Loucy (cell line): ENCODE measurements around the gene GRHPR.

Experiments used
- H2AFZ ChIP-seq: fragments of 200-600 bp; sonication (generic); 2 replicates; pipeline ENCODE4 v1.6.0; 2016; ENCODE audit warnings: antibody characterized with exemption, mild to moderate bottlenecking, low read length, moderate library complexity
- H3F3A ChIP-seq: fragments of 200-600 bp; 2 replicates; pipeline ENCODE4 v1.6.0; 2016; ENCODE audit warnings: antibody characterized with exemption, low read depth, mild to moderate bottlenecking
- H3K27me3 ChIP-seq: fragments of 200-600 bp; sonication (generic); 2 replicates; pipeline ENCODE4 v1.6.1; 2014; ENCODE audit warnings: low read length, mild to moderate bottlenecking; ENCODE audit not compliant: insufficient read depth, poor library complexity, severe bottlenecking
- H3K36me3 ChIP-seq: fragments of 200-600 bp; sonication (generic); 2 replicates; pipeline ENCODE4 v1.6.1; 2016; ENCODE audit warnings: low read length; ENCODE audit not compliant: insufficient read depth
- H3K4me1 ChIP-seq: fragments of 200-600 bp; sonication (generic); 2 replicates; pipeline ENCODE4 v1.5.1; 2014; ENCODE audit warnings: low read length, mild to moderate bottlenecking; ENCODE audit not compliant: insufficient read depth, poor library complexity, severe bottlenecking
- H3K4me2 ChIP-seq: fragments of 200-600 bp; sonication (generic); 2 replicates; pipeline ENCODE4 v1.6.0; 2014; ENCODE audit warnings: antibody characterized with exemption, low read length, low read depth, mild to moderate bottlenecking; ENCODE audit not compliant: poor library complexity, severe bottlenecking
- H3K4me3 ChIP-seq: fragments of 200-600 bp; sonication (generic); 2 replicates; pipeline ENCODE4 v1.5.1; 2014; ENCODE audit warnings: low read length, mild to moderate bottlenecking, mixed read lengths; ENCODE audit not compliant: poor library complexity, severe bottlenecking
- H3K79me2 ChIP-seq: fragments of 200-600 bp; sonication (generic); 2 replicates; pipeline ENCODE4 v1.6.1; 2014; ENCODE audit warnings: low read length; ENCODE audit not compliant: insufficient read depth
- H3K9ac ChIP-seq: fragments of 200-600 bp; sonication (generic); 2 replicates; pipeline ENCODE4 v1.6.0; 2014; ENCODE audit warnings: mild to moderate bottlenecking, low read depth, low read length, moderate library complexity; ENCODE audit not compliant: poor library complexity, severe bottlenecking
- H3K9me2 ChIP-seq: fragments of 200-600 bp; sonication (generic); replicated peaks from 2 replicates; pipeline ENCODE4 v1.6.1; 2016; ENCODE audit warnings: low read depth, low read length, mixed read lengths
- H3K9me3 ChIP-seq: fragments of 200-600 bp; sonication (generic); 2 replicates; pipeline ENCODE4 v1.6.1; 2014; ENCODE audit warnings: mild to moderate bottlenecking, antibody characterized with exemption, low read length, low read depth; ENCODE audit not compliant: insufficient read depth
- H4K20me1 ChIP-seq: fragments of 200-600 bp; sonication (generic); 2 replicates; pipeline ENCODE4 v1.6.0; 2014; ENCODE audit warnings: antibody characterized with exemption, low read length, mild to moderate bottlenecking; ENCODE audit not compliant: insufficient read depth, poor library complexity, severe bottlenecking
- EZH2phosphoT487 ChIP-seq: fragments of 200-600 bp; IDR thresholded peaks from 2 replicates; pipeline ENCODE4 v1.6.1; 2018; ENCODE audit warnings: antibody characterized with exemption, mild to moderate bottlenecking, moderate library complexity, borderline replicate concordance
- TF ChIP-seq, protein P1 (sequence below): fragments of 200-600 bp; sonication (generic); conservative IDR thresholded peaks from 2 replicates; pipeline ENCODE4 v1.5.1; 2014; ENCODE audit warnings: mild to moderate bottlenecking, antibody characterized with exemption, low read length

The GRHPR gene

DNA sequence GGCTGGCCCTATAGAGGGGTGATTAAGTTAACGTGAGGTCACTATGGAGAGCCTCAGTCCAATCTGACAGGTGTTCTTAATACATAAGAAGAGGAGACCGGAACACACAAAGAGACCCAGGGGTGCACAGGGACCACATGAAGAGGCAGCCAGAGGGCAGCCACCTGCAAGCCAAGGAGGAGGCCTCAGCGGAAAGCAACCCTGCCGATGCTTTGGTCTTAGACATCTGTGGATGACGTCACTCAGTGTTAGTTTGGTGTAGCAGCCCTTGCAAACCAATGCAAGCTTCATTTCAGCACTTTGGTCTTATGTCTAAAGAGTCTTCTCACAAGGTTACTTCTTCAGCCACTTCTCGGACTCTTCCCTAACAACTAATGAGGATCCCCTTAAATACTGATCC, 47.6 kb upstream of the GRHPR start:
- H3K27me3 ChIP-seq, result no peaks in the 10 kb centered on the region
- no peak overlapping the region for H3K9ac ChIP-seq
- TF ChIP-seq EZH2phosphoT487, result no peak
- TF ChIP-seq, protein P1, sequence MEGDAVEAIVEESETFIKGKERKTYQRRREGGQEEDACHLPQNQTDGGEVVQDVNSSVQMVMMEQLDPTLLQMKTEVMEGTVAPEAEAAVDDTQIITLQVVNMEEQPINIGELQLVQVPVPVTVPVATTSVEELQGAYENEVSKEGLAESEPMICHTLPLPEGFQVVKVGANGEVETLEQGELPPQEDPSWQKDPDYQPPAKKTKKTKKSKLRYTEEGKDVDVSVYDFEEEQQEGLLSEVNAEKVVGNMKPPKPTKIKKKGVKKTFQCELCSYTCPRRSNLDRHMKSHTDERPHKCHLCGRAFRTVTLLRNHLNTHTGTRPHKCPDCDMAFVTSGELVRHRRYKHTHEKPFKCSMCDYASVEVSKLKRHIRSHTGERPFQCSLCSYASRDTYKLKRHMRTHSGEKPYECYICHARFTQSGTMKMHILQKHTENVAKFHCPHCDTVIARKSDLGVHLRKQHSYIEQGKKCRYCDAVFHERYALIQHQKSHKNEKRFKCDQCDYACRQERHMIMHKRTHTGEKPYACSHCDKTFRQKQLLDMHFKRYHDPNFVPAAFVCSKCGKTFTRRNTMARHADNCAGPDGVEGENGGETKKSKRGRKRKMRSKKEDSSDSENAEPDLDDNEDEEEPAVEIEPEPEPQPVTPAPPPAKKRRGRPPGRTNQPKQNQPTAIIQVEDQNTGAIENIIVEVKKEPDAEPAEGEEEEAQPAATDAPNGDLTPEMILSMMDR, result no peak
- H3K4me1 ChIP-seq, result no peaks in the 10 kb centered on the region
- H3K79me2 ChIP-seq, result no peaks in the 10 kb centered on the region
- H4K20me1 ChIP-seq, result no peaks in the 10 kb centered on the region
- no peaks in the 10 kb centered on the region for H3F3A ChIP-seq
- H3K9me3 ChIP-seq, result no peaks in the 10 kb centered on the region
- no peak overlapping the region for H3K4me3 ChIP-seq
- H2AFZ ChIP-seq, result no peak overlapping the region
- no peaks in the 10 kb centered on the region for H3K9me2 ChIP-seq
- no peak overlapping the region for H3K4me2 ChIP-seq
- H3K36me3 ChIP-seq, result no peaks in the 10 kb centered on the region

DNA sequence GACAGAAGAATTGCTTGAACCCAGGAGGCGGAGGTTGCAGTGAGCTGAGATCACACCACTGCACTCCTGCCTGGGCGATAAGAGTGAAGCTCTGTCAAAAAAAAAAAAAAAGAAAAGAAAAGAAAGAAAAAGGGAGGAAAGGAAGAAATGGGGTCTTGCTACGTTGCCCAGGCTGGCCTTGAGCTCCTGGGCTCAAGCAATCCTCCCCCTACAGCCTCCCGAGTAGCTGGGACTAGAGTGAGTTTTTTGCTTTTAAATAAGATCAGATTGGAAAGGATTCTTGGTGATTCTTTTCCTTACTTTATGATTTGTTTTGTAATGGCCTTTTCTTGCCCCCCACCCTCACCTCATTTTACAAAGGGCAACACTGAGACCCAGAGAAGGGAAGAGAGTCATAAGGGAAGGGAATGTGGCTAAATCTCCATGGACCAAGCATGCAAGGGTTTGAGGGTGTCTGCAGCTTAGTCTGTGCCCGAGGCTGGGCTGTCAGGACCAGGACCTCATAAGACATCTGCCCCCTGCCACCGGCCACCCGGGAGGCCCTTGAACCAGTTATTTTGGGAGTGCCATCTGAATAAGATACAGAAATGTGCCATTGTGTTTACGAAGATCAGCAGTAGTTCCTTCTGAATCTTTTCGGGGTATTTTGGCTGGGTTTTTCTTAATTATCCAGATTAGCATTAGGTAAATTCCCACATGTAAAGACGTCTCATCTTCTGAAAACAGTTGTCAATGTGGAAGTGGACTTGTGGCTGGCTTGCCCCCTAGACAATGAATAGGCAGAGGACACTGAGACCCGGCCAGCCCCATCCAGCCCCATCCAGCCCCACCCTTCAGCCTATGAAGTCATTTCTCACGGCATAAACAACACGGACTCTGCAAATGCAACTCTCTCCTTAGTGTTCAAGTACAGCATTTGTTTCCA, 44.5 kb upstream of the GRHPR start:
- Histone ChIP-seq H3K4me1 (no peaks in the 10 kb centered on the region), H3K4me3 (no peak overlapping the region), H3K36me3 (no peaks in the 10 kb centered on the region), H3F3A (no peaks in the 10 kb centered on the region), H3K9me3 (no peaks in the 10 kb centered on the region), H3K79me2 (no peaks in the 10 kb centered on the region), H3K9me2 (no peaks in the 10 kb centered on the region), H2AFZ (no peak overlapping the region), H3K9ac (no peak overlapping the region), H4K20me1 (no peaks in the 10 kb centered on the region), H3K4me2 (no peak overlapping the region), H3K27me3 (no peaks in the 10 kb centered on the region)
- TF ChIP-seq EZH2phosphoT487, result no peak
- TF ChIP-seq, protein P1, result no peak

DNA sequence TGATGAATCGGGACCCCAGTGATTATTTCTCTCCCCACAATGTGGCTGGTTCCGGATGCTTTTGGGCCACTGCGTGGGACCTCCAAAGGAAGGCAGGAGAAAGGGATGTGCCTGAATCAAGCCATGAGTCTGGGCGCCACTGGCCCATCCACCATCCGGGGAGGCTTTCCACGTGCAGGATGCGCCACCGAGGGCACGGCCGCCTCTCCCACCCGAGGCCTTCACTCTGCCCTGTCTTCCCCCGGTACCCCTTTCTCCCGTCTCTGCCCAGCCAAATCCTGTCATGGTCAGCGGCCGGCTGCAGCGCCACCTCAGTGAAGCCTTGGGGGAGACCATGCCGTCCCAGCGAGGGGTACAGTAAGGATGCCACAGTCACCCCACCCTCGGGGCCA, 43.9 kb upstream of the GRHPR start:
- no peak overlapping the region for H3K9ac ChIP-seq
- no peaks in the 10 kb centered on the region for H4K20me1 ChIP-seq
- H3K27me3 ChIP-seq, result no peaks in the 10 kb centered on the region
- no peak overlapping the region for H3K4me2 ChIP-seq
- no peak for TF ChIP-seq EZH2phosphoT487
- TF ChIP-seq, protein P1, result no peak
- H3F3A ChIP-seq, result no peaks in the 10 kb centered on the region
- no peaks in the 10 kb centered on the region for H3K9me3 ChIP-seq
- H3K4me1 ChIP-seq, result no peaks in the 10 kb centered on the region
- no peak overlapping the region for H3K4me3 ChIP-seq
- H2AFZ ChIP-seq, result no peak overlapping the region
- no peaks in the 10 kb centered on the region for H3K9me2 ChIP-seq
- no peaks in the 10 kb centered on the region for H3K36me3 ChIP-seq
- H3K79me2 ChIP-seq, result no peaks in the 10 kb centered on the region
